Skeletal muscle satellite cell (primary cell): ENCODE data around the gene MYH10.

Experiments used
- H3K27me3 ChIP-seq: 2 replicates; pipeline ENCODE4 v1.7.0; 2013; ENCODE audit warnings: low read length; ENCODE audit not compliant: control insufficient read depth, insufficient read depth
- H3K36me3 ChIP-seq: 2 replicates; pipeline ENCODE4 v1.7.0; 2013; ENCODE audit warnings: mild to moderate bottlenecking, control low read depth, low read length; ENCODE audit not compliant: insufficient read depth
- H3K4me1 ChIP-seq: 2 replicates; pipeline ENCODE4 v1.7.0; 2013; ENCODE audit warnings: low read length; ENCODE audit not compliant: control insufficient read depth, insufficient read depth
- H3K4me2 ChIP-seq: 2 replicates; pipeline ENCODE4 v1.7.0; 2013; ENCODE audit warnings: mild to moderate bottlenecking, low read length
- H3K4me3 ChIP-seq: 2 replicates; pipeline ENCODE4 v1.7.0; 2013; ENCODE audit warnings: low read length
- H3K9ac ChIP-seq: 2 replicates; pipeline ENCODE4 v1.7.0; 2013; ENCODE audit warnings: mild to moderate bottlenecking, low read depth, low read length, moderate library complexity
- H3K9me3 ChIP-seq: replicated peaks from 2 replicates; pipeline ENCODE4 v1.7.0; 2013; ENCODE audit warnings: mild to moderate bottlenecking, control low read depth, low read length

Gene MYH10

GRCh38 chr17:8599351-8600011, 31.0 kb downstream of the MYH10 start:
- no peaks in the 10 kb centered on the region for H3K4me1 ChIP-seq
- no peak overlapping the region for H3K4me3 ChIP-seq
- H3K9ac ChIP-seq = no peak overlapping the region
- H3K4me2 ChIP-seq = no peak overlapping the region
- no peaks in the 10 kb centered on the region for H3K9me3 ChIP-seq
- no peaks in the 10 kb centered on the region for H3K27me3 ChIP-seq
- H3K36me3 ChIP-seq = no peaks in the 10 kb centered on the region

DNA sequence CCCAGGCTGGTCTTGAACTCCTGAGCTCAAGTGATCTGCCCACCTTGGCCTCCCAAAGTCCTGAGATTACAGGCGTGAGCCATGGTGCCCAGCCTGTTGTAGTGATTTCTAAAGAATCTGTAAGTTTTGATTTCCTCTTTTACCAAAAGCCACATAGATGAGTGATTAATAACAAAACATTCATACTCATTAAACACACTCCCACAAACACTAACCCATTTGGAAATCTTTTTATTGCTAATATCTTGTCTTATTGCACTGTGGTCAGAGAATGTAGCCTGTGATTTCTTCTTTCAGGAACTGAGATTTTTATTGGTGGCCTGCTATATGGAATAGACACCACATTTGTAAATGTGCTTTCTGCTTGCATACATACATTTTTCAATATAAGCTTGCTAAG, 31.6 kb downstream of the MYH10 start:
- H3K4me1 ChIP-seq = no peaks in the 10 kb centered on the region
- no peak overlapping the region for H3K4me3 ChIP-seq
- H3K4me2 ChIP-seq = no peak overlapping the region
- H3K9me3 ChIP-seq = no peaks in the 10 kb centered on the region
- H3K36me3 ChIP-seq = no peaks in the 10 kb centered on the region
- no peaks in the 10 kb centered on the region for H3K27me3 ChIP-seq
- H3K9ac ChIP-seq = no peak overlapping the region

GRCh38 chr17:8593830-8594229, 36.7 kb downstream of the MYH10 start:
- Histone ChIP-seq H3K9me3 (no peaks in the 10 kb centered on the region), H3K4me1 (no peaks in the 10 kb centered on the region), H3K4me3 (no peak overlapping the region), H3K36me3 (no peaks in the 10 kb centered on the region), H3K9ac (no peak overlapping the region), H3K4me2 (no peak overlapping the region), H3K27me3 (no peaks in the 10 kb centered on the region)

DNA sequence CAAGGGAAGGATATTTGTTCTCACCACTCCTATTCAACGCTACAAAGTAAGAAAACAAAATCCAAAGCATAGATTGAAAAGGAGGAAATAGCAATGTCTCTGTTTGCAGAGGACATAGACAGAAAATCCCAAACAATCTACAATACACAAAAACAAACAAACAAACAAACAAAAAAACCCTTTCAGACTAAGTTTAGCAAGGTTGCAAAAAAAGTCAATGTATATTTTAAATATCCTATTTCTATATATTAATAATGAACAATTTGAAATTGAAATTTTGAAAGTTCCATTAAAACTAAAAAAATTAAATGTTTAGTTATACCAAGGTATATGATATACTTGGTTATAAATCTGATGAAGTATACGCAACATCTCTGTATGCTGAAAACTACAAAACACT, 37.2 kb downstream of the MYH10 start:
- Histone ChIP-seq H3K27me3 (no peaks in the 10 kb centered on the region), H3K9ac (no peak overlapping the region), H3K4me3 (no peak overlapping the region), H3K36me3 (no peaks in the 10 kb centered on the region), H3K4me1 (no peaks in the 10 kb centered on the region), H3K4me2 (no peak overlapping the region), H3K9me3 (no peaks in the 10 kb centered on the region)

- Histone ChIP-seq H3K36me3 (no peaks in the 10 kb centered on the region), H3K27me3 (no peaks in the 10 kb centered on the region), H3K9ac (no peak overlapping the region), H3K4me1 (no peaks in the 10 kb centered on the region), H3K9me3 (no peaks in the 10 kb centered on the region), H3K4me3 (no peak overlapping the region), H3K4me2 (no peak overlapping the region)
Observed at GRCh38 chr17:8588877-8589554, 41.5 kb downstream of the MYH10 start.

DNA sequence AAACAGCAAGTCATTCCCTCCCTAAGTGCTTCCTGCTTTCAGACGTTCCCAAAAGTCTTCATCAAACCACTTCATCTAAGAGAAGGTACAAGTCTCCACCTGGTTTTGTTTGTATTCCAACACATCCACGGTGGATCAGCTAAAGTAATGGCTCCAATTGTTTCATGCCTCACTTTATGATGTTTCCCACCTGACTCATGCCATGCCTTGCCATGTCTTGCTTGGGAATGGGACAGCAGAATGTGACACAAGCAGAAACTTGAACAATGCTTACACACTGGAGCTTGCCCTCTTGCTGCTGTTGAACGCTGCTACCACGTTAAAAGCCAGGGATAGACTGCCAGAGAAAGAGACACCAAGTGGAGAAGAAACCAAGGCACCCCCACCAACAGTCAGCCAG, 43.8 kb downstream of the MYH10 start:
- H3K9me3 ChIP-seq = no peaks in the 10 kb centered on the region
- no peaks in the 10 kb centered on the region for H3K4me1 ChIP-seq
- no peaks in the 10 kb centered on the region for H3K36me3 ChIP-seq
- no peak overlapping the region for H3K4me3 ChIP-seq
- no peak overlapping the region for H3K4me2 ChIP-seq
- H3K27me3 ChIP-seq = no peaks in the 10 kb centered on the region
- H3K9ac ChIP-seq = no peak overlapping the region

DNA sequence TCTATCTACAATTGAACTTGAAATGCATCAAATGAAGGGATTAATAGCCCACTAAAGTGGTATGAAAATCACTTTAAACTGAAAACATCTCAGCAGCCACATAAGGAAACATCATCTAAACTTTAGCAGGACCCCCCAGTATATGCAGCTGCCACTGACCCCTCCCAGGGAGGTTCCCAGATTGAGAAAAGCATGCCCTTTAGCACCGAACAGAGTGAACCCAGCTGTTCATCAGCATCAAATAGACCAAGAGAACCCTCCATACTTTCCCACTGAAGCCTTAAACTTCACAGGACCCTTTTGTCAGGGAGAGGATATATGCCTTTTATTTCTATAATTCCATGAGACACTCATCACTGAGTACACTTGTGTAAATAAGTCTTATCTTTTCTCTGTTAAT, 44.6 kb downstream of the MYH10 start:
- H3K36me3 ChIP-seq = no peaks in the 10 kb centered on the region
- no peak overlapping the region for H3K4me2 ChIP-seq
- H3K9me3 ChIP-seq = no peaks in the 10 kb centered on the region
- no peak overlapping the region for H3K4me3 ChIP-seq
- no peaks in the 10 kb centered on the region for H3K27me3 ChIP-seq
- H3K4me1 ChIP-seq = no peaks in the 10 kb centered on the region
- no peak overlapping the region for H3K9ac ChIP-seq

- no peaks in the 10 kb centered on the region for H3K27me3 ChIP-seq
- no peaks in the 10 kb centered on the region for H3K36me3 ChIP-seq
- H3K4me1 ChIP-seq = no peaks in the 10 kb centered on the region
- H3K9me3 ChIP-seq = no peaks in the 10 kb centered on the region
- no peak overlapping the region for H3K4me2 ChIP-seq
- H3K4me3 ChIP-seq = no peak overlapping the region
- no peak overlapping the region for H3K9ac ChIP-seq
Observed at GRCh38 chr17:8583954-8584353, 46.6 kb downstream of the MYH10 start.

DNA sequence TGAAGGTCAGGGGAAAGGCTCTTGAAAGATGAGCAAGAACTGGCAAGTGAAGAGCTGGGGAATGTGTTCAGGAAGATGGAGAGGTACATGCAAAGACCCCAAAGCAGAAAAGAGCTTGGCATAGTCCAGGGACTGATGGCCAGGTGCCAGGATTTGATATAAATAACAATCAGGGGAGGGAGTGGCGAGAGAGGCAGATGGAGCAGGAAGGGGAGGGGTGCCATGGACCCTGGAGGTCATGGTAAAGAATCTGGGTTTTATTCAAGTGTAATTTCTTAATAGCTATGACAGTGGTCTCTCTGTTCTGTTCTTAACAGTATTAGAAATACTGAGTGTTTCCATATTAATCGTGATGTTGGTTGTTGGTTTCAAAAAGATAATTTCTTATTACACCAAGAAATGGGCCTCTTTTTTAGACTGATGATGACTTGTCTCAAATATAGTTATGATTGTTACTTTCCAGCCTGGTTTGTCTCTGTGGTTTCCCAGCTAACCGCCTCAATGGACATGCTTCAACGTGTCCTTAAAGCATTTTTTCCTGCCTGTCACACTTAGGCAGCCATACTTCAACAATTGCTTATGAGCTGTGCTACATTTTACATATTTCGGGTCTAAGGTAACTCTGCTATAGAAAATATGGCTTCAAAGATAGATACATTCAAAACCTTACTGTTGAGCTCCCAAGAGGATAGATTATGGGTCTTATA, 49.4 kb downstream of the MYH10 start:
- H3K36me3 ChIP-seq = no peaks in the 10 kb centered on the region
- no peak overlapping the region for H3K4me2 ChIP-seq
- no peaks in the 10 kb centered on the region for H3K4me1 ChIP-seq
- H3K9ac ChIP-seq = no peak overlapping the region
- no peaks in the 10 kb centered on the region for H3K27me3 ChIP-seq
- H3K4me3 ChIP-seq = no peak overlapping the region
- H3K9me3 ChIP-seq = no peaks in the 10 kb centered on the region

GRCh38 chr17:8577868-8578267, 52.7 kb downstream of the MYH10 start:
- Histone ChIP-seq H3K36me3 (peaks cover 3% of the 10 kb centered on the region), H3K9me3 (no peaks in the 10 kb centered on the region), H3K4me2 (no peak overlapping the region), H3K4me1 (no peaks in the 10 kb centered on the region), H3K27me3 (no peaks in the 10 kb centered on the region), H3K9ac (no peak overlapping the region), H3K4me3 (no peak overlapping the region)

DNA sequence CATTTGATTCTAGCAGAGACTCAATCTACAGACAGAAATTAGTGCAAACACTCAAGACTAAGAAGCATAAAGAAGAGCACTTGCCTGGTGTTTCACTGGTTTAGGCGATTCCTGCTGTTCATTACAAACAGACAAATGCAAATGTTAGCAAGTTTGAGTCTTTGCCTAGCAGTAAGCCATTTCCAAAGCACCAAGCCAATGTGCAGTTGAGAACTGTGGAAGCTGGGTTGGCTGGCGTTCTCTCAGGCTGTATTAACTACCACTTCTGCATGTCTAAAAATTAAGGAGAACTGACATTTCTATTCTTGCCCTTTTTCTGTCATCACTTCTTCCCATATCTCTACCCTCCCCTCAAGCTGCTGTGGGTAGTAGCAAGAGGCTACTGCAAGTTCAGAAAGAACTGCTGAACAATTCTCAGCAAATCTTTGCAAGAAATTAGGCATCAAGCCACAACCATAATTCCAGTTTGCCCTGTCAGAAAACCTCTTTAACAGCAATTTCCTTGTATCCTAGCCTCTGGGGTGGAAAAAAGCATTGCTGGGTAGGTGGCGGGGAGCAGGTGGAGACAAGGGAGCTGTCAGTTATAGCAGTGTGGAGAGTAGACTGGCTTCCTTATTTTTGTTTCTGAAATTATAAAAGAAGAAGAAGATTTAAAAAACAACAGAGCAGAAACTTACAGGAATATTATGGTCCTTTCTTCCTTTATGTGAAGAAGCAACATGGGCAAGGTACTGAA, 53.8 kb downstream of the MYH10 start:
- Histone ChIP-seq H3K27me3 (no peaks in the 10 kb centered on the region), H3K4me3 (no peak overlapping the region), H3K9ac (no peak overlapping the region), H3K9me3 (no peaks in the 10 kb centered on the region), H3K4me2 (no peak overlapping the region), H3K36me3 (peaks cover 3% of the 10 kb centered on the region), H3K4me1 (no peaks in the 10 kb centered on the region)
